Right renal cortex interstitium (tissue), 3 donors: ENCODE measurements around the gene KCNJ3. TPM values are rescaled to one million over a fixed set of nuclear protein-coding genes. Genes with fewer than 3 reads are reported as not detected.

Experiments used
- DNase-seq, 3 donors: peaks; one replicate each; pipeline ENCODE4 v3.0.0-alpha.2; 2013; ENCODE audit warnings: low read depth in 3 of 3, low spot score in 2 of 3
- polyA plus RNA-seq, 3 donors: library from polyadenylated mRNA; unstranded; fragments of 120-200 nt; gene quantifications; one replicate each; pipeline ENCODE4 v1.2.1, GENCODE V29; 2013; ENCODE audit not compliant: insufficient read length in 3 of 3

KCNJ3 gene
- polyA plus RNA-seq, 3 donors: 6.4 to 9.5 (median 7.9) TPM

DNA sequence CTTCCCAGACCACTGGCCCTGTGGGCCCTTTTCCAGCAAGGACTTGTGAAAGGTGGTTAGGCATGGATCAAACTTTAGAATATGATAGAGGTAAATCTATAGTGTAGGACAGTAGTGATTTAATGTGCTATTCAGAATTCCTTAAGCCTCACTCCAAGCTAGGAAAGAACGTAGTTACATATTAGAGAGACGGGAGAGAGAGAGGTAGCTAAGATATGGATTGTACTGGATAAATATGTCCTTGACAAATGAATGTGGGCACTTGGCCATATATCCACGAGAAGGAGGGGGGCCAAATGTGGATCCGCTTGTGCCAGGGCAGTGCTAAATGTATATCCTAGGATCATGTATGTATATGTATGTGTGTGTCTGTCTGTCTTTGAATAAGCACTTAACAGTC, 6.5 kb downstream of the KCNJ3 start:
- no peak for DNase-seq

DNA sequence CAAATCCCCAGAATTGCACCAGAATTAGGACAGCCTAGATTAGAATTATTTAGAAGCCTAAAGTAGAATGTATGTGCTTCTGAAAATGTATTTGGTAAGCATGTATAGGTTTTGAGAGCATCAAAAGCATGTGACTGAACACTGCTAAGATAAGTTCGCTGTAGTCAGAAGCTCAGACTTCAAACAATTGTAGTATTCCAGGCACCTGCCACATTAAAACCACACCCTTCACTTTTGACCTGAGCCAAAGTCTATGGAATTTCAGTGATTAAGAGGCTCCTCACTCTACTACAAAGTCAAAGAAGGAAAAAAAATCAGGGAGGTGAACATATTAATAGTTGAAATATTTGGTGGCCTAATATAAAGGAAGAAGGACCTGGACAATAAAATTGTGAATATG, 8.2 kb downstream of the KCNJ3 start:
- no peak for DNase-seq

DNA sequence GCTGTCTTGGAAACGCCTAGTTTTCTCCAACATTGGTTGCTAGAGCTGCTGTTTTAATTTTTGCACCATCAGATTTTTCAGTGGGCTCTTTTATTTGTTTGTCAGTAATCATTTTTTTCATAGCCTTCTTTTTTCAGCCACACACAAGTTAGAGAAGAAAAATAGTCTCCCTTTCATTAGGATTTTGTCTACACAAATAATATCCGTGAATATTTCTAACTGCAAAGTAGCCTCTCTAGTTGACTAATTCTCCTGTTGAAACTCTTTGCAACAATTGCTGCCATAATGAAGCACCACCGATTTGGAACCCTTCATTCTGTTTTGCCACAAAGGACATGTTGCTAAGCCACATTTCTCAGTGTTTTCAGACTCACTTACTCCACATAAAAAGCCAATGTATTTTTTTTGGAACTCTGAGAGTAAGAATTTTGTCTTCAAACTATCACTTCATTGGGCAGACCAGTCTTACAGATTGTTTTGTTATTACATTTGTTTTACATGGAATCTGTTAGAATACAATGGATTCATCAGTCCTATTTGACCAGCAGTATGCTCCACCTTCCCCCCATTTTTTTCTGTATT, 9.6 kb downstream of the KCNJ3 start:
- no peak for DNase-seq

DNA sequence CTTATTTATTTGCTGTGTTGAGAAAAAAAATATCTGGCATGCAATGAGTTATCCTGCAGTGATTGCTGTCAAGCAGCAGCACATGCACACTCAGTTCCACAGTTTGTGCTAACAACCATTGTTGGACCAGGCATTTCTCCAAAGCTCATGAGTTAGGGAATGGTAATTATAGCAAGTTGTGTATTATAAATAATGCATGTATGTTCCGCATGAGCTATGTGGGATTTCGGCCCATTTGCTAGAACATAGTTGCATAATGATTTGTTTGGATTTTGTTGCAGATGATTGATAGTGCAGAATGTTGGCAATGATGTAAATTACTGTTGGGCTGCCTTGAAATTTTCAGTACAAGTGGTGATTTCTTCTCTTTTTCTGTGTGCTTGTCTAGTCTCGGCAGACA, 10.7 kb downstream of the KCNJ3 start:
- DNase-seq: no peak

DNA sequence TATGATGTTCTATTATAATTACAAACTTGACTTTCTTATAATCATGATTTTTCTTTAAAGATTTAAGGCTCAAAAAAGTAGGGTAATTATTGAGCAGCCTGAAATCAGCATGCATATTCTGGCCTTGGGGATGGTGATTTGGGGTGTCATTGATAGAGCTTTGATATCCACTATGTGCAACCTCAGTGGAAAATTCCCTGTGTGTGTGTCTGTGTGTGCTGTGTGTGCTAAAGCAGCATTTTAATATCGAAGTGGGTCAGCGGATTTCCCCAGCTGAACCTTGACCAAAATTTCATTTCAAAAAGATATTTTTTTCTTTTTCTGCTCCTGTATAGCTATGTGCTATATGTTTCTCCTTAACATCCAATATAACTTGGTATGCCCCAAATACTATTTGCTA, 11.6 kb downstream of the KCNJ3 start:
- DNase-seq: no peak

DNA sequence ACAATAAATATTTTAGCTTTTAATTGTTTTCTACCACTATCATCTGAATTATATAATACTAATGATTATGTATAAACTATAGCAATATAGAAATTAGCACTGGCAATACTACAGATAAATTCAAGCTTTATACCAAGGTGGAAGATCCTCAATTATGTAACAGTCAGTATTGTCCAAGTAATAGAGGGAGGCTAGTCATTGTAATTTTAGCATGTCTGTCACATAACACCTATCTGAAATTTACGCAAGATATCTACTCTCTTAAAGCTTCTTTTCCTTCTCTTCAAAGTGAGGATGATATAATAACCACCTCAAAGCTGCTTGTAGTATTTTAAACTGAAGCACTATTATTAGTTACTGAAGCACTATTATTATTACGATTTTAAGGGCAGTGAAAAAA, 12.2 kb downstream of the KCNJ3 start:
- DNase-seq: no peak

DNA sequence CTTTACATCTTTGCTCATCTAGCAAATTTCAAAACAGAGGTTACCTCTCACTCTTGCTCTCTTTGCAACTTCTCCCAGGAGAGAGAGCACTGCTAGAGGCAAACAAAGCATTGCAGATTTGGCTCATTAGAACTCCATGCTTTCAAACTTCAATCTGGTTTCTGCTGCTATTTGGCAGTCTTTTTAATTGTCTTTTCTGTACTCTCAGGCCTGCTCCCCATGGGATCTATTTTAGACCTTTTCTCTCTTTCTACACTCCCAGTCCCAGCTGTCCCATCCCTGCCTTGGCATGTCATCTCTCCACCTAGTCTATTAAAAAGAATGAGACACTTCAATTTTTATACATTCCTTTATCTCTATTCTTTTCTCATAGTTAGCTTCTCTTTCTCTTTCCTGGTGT, 15.2 kb downstream of the KCNJ3 start:
- DNase-seq: no peak

DNA sequence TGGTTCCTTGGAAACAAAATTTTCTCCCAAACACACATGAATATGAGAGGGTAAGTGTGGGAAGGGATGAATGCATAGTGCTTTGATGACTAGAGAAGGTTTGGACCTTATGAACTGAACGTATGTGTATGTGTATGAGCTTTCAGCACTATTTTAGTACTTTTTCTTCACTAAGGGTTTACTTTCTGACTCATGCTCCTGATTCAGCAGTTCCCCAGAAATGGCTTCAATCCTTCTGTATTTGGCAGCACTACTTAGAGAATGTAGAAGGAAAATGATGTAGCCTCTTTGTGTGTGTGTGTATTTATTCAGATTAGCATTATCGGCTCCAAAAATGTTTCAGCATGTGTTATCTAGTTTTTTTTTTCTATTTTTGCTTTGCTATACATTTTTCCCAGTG, 22.2 kb downstream of the KCNJ3 start:
- no peak for DNase-seq

DNA sequence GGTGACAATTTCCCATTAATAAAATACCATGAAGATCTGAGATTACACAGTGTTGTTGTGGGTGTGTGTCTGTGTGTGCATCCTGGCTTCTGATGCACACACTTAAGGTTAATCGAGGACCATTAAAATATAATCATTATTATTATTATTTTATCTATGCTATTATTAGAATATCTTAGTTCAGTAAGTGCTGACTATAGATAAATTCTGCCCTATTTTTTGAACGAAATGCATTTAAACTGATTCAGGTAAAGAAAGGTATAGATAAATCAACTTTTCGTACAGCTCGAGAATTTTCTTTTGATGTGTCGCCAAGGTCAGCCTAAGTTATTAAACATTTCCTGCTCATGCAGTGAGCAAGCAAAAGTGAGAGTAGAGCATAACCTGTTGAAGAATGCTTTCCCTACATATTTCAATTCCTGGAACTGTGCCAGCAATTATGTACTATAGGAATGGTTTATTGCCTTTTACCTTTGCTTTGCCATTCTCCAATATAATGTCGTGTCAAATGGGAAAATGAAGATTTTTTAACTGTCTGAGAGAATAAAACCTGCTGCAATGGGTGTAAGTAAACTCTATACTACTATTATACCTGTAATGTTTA, 25.8 kb downstream of the KCNJ3 start:
- DNase-seq: no peak

DNA sequence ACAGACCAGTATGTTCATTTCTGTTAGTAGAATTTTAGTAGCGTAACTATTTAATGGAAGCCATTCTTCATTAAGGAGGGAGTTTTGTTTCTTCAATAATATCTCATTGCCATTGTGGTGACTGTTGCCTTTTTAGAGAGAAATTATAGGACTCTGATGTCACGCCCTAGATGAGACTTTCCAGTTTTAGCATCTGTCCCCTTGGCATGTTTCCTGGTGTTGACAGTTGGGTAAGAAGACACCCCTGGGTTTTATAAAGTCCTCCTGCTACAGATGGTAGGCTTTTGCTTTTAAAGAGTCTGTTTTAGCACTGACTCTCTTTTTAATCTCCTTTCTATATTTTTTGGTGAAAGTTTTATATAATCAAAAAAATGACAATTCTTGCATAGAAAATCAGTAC, 41.9 kb downstream of the KCNJ3 start:
- no peak for DNase-seq

DNA sequence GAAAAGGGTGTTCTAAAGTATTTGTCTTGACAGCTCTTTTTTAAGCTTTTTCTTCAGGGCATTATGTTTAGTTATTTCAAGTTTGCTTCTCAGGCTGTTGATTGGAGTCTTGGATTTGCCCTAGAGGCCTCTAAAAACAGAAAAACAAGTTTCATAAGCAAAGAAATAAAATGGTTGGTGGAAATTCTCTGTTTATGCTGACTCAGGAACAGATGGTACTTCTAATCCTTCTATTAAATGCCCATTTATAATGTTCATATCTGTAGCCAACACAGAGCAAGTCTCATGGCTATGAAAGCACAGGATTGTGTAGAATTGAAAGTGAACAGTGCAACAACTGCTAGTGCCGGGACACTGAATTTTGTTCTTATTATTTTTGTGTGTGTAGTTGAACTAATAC, 60.4 kb downstream of the KCNJ3 start:
- no peak for DNase-seq

DNA sequence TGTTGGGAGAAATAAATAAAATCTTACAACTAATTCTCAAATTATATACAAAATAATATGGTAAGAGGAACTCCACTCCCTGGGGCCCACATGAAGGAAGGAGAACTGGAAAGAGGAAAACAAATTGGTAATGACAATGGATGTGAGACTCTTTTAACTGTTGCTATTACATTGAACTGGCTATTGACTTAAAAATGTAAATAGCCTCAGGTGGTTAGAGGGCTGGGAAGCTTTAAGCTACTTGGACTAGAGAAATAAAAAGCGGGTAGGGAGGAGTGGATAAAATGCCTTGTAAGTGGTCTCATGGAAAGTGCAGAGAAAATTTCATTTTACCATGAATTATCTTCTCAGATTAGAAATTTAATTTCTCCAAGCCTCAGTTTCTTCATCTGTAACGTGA, 64.1 kb downstream of the KCNJ3 start:
- no peak for DNase-seq

DNA sequence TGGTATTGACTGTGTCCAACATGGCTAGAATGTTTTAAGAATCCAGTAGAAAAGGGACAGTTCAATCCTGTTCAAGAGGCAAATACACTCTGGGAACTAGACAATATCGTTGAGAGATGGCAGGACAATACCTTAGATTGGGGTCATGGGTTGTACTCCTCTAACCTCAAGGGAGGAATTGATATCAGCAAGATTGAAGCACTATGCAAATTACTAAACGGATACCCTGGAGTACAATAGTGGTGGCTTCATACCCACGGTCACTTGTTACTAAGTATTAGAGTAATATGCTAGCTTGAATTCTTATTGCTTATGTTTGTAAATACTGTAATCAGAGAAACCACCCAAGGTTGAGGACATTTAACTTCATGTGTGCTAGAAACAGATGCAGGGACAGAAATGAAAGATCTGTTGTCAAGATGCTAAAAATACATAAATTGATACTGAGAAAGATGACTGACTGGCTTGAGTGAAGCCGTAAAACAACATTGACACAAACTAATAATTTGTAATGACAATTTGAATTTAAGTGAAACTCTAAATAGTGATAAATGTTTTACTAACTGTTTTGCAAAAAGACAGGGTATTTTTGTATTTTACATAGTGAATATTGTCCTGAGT, 73.3 kb downstream of the KCNJ3 start:
- no peak for DNase-seq

DNA sequence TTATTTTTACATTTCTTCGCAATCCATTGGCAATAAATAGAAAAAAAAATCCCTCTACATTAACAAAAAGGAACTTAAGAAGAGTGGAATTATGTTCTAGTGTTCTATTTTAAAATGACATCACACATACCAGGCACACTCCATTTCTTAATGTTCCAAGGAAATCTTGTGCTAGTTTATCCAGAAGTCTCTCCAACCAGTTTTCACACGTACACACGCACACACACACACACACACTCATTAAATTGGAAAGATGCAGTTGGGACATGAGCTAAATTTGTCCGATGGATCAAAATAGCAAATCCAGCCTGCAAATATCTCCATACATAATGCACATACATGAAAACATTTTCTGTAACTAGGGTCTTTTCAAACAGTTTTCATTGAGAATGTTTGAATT, 78.3 kb downstream of the KCNJ3 start:
- no peak for DNase-seq

DNA sequence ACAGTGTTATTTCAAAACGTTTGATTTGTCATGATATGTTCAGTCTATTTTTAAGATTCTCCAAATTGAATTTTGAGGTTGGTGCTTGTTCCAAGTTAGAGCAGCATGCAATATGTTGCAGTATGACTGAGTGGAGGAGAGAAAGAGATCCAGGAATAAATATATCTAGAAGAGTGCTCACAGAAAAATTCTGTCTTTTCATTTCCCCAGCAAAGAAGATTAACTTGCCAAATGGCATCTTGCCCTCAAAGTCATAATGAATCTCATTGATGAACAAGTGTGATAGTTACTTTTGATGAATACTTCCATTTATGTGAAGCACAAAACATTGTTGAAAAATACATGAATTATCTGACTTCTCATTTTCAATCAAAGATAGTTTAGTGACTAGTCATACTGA, 95.9 kb downstream of the KCNJ3 start:
- DNase-seq: no peak

DNA sequence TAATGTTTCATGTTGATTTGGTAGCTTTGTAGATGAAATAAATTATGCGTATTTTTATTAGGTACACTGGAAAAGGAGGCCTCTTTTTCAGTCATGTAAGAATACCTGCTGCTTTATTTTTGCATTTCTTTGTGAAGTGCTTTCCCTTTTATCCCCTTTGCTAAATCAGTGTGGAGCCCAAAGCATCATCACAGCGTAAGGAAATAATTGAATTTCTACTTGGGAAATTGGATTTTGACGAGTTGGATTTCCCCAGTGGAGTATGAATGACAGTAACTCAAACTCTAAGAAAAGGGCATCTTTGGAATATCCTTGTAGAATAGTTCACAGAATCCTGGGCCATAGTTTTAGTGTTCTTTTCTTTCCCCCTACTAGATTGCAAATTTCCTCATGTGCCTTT, 97.2 kb downstream of the KCNJ3 start:
- no peak for DNase-seq

DNA sequence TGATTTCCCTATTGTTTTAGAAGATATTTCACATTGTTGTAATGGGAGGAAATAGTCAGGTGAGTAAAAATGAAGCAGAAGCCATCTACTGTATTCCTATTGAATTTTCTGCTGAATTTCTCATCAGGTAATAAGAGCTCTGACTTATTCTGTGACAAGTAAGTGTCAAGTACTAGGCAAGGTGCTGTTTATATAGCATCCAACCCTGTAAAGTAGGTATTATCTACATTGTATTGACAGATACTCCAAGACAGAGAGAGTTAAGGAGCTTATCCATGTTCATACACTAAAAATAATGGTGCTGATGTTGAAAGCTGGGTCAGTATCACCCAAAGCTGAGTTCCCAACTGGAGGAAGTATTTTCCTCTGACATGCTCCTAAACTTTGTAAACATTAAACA, 106.0 kb downstream of the KCNJ3 start:
- DNase-seq: no peak

DNA sequence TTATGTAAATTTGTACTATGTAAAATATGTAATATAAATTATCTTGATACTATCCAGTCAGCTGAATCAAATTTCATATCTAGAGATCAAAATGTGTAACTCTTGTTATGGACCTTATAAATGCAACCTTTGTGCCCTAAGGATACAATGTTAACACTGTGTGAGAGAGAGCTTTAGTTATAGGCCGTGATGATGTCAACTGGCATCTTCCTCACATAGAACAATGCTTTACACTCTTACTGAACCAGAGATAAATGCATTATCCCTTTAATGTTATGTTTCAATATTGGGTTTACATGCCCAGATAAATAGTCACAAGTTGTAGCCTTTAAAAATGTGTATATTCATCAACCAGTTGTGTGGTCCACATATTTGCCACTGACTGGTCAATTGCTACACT, 115.1 kb downstream of the KCNJ3 start:
- DNase-seq: no peak

DNA sequence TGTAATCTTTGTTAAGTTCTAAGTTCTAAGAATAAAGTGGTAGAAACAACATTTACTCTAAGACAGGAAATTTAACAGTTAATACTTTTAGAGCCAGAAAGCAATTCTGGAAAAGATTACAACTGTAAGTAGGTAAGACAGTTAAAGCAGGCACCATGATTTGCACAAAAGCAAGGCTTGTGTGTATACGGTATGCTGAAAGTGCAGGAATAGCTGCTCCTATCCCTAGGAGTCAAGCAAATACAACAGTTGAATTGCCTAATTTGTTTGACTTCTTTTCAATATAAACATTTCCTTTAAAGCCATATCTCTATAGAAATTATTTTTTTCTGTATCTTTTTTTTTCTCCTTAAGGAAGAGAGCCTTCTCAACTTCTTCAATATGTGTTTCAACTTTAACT, 116.4 kb downstream of the KCNJ3 start:
- no peak for DNase-seq

DNA sequence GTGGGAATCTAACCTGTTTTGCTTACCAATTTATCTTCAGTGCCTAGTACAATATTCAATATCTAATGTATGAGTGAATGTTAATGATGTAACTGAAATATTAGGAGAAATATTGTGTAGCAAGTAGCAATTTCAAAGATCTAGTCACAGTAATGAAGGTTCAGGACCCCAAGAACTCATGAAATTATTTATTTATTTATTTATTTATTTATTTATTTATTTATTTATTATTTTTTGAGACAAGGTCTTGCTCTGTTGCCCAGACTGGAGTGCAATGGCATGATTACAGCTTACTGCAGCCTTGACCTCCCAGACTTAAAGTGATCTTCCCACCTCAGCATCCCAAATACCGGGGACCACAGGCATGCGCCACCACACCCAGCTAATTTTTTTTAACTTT, 126.9 kb downstream of the KCNJ3 start:
- DNase-seq: no peak

DNA sequence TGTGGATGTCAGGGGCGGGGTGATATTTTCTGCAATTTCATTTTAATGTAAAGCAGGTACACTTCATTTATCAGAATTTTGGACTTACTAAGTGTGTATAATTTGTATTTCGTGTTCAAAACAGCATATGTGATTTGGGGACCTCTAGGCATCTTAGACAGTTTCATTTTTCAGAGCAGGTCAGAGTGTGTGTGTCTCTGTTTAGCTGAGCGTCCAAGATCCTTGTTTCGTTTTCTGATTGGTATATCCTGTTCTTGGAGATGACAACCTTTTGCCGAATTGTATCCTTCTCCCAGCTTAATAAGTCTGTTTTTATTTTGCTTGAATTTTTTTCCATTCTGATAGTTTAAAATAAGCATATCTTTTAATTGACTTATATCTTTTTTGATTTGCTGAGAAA, 128.3 kb downstream of the KCNJ3 start:
- DNase-seq: no peak

DNA sequence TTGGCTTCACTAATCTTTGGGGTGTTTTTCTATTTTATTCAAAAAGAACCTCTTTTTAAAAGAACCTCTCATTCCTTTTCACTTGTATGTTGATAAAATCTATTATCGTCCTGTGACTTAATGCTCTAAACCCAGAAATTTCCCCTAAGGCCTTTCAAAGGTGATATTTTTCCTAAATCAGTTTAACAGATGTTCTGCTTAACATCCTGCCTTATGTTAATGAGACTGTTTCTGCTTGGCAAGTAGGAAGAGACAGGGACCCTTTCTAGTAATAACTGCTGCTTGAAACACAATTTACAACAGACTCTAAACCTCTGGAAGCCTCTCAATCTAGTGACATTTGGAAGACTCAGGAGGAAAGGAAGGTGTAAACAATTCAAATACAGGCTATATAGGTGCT, 128.8 kb downstream of the KCNJ3 start:
- no peak for DNase-seq

DNA sequence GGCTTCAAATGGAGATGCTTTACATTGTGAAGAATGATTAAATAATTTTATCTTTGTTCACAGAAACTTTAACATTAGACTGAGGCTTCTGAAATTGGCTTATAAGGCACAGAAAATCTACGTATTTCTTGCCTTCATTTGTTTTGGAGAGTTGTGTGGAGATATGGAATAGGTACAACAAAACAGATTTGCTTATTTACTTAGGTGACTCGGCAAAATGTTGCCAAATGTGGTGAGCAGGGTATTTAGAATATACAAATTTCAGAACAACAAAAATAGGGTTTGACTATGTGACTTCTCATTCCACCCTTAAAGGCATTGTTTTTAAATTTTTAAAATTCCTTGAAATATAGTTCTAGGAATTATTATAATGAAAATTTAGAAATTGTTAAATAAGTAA, 134.2 kb downstream of the KCNJ3 start:
- no peak for DNase-seq
